A549 (cell line): ENCODE results near the gene RNF133.

Experiments used
- CBX2 ChIP-seq: fragments of 200-600 bp; sonication (generic); IDR thresholded peaks from 2 replicates; pipeline ENCODE4 v1.6.1; 2016; ENCODE audit warnings: low read depth, mild to moderate bottlenecking, borderline replicate concordance
- CTCF ChIP-seq: fragments of >200 bp; sonication (Bioruptor Twin); formaldehyde crosslinking; IDR thresholded peaks from 3 replicates; pipeline ENCODE4 v1.5.1; 2016
- EP300 ChIP-seq, 2 experiments: fragments of >200 bp; sonication (Bioruptor Twin); formaldehyde crosslinking; IDR thresholded peaks; 2 replicates in 1 of 2; 3 replicates in 1 of 2; pipeline ENCODE4 v1.6.1; 2016 to 2017
- HES2 ChIP-seq: fragments of >200 bp; sonication (Bioruptor Twin); formaldehyde crosslinking; IDR thresholded peaks from 2 replicates; pipeline ENCODE4 v1.6.1; 2016

- TF ChIP-seq EP300 (IDR thresholded peaks at IDR 0.05) (no peak), CTCF (no peak), CBX2 (no peak), HES2 (no peak)
Observed at GRCh38 chr7:122702872-122703510, 4.1 kb upstream of the RNF133 start, which contains the start of gene RNF148.
